ENCODE results near the gene CDCA7L. TPM values are rescaled to one million over a fixed set of nuclear protein-coding genes. Genes with fewer than 3 reads are reported as not detected.

CDCA7L gene
- total RNA-seq, 1 experiment from 2014 or later, result 107 TPM

DNA sequence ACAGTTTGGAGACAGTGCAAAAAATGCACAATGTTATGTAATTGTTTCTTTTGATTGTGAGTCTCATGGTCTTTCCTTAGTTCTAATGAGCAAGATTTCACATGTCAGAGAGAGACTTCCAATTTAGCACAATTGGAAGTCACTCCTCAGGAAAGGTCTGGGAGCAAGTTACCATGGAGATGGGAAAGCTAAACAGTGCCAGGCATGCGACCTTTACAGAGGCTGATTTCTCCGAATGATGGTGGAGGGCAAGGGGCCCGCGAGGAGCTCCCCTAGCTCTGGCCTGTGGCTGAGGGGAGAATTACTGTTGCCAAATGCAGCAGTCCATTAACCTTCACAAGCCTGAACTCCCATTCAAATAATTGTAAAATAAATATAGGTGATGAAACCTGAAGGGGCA is 59.3 kb downstream of the CDCA7L start:
- TF ChIP-seq, protein P1, sequence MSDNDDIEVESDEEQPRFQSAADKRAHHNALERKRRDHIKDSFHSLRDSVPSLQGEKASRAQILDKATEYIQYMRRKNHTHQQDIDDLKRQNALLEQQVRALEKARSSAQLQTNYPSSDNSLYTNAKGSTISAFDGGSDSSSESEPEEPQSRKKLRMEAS (IDR thresholded peaks at IDR 0.05), result no peak
- TF ChIP-seq, protein P2, sequence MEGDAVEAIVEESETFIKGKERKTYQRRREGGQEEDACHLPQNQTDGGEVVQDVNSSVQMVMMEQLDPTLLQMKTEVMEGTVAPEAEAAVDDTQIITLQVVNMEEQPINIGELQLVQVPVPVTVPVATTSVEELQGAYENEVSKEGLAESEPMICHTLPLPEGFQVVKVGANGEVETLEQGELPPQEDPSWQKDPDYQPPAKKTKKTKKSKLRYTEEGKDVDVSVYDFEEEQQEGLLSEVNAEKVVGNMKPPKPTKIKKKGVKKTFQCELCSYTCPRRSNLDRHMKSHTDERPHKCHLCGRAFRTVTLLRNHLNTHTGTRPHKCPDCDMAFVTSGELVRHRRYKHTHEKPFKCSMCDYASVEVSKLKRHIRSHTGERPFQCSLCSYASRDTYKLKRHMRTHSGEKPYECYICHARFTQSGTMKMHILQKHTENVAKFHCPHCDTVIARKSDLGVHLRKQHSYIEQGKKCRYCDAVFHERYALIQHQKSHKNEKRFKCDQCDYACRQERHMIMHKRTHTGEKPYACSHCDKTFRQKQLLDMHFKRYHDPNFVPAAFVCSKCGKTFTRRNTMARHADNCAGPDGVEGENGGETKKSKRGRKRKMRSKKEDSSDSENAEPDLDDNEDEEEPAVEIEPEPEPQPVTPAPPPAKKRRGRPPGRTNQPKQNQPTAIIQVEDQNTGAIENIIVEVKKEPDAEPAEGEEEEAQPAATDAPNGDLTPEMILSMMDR (IDR thresholded peaks at IDR 0.05 in 2 of 3, conservative IDR thresholded peaks at IDR 0.05 in 1 of 3; ENCODE audit: borderline replicate concordance in 1 of 3, insufficient read depth in 1 of 3, low read depth in 2 of 3, low read length in 2 of 3), result no peak
- TF ChIP-seq, protein P3, sequence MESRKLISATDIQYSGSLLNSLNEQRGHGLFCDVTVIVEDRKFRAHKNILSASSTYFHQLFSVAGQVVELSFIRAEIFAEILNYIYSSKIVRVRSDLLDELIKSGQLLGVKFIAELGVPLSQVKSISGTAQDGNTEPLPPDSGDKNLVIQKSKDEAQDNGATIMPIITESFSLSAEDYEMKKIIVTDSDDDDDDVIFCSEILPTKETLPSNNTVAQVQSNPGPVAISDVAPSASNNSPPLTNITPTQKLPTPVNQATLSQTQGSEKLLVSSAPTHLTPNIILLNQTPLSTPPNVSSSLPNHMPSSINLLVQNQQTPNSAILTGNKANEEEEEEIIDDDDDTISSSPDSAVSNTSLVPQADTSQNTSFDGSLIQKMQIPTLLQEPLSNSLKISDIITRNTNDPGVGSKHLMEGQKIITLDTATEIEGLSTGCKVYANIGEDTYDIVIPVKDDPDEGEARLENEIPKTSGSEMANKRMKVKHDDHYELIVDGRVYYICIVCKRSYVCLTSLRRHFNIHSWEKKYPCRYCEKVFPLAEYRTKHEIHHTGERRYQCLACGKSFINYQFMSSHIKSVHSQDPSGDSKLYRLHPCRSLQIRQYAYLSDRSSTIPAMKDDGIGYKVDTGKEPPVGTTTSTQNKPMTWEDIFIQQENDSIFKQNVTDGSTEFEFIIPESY (IDR thresholded peaks at IDR 0.05; ENCODE audit: extremely low read depth, insufficient replicate concordance, low read length), result no peak
- no peak for TF ChIP-seq ZNF274 (IDR thresholded peaks at IDR 0.05; ENCODE audit: low read depth, low read length)
- TF ChIP-seq, protein P4, sequence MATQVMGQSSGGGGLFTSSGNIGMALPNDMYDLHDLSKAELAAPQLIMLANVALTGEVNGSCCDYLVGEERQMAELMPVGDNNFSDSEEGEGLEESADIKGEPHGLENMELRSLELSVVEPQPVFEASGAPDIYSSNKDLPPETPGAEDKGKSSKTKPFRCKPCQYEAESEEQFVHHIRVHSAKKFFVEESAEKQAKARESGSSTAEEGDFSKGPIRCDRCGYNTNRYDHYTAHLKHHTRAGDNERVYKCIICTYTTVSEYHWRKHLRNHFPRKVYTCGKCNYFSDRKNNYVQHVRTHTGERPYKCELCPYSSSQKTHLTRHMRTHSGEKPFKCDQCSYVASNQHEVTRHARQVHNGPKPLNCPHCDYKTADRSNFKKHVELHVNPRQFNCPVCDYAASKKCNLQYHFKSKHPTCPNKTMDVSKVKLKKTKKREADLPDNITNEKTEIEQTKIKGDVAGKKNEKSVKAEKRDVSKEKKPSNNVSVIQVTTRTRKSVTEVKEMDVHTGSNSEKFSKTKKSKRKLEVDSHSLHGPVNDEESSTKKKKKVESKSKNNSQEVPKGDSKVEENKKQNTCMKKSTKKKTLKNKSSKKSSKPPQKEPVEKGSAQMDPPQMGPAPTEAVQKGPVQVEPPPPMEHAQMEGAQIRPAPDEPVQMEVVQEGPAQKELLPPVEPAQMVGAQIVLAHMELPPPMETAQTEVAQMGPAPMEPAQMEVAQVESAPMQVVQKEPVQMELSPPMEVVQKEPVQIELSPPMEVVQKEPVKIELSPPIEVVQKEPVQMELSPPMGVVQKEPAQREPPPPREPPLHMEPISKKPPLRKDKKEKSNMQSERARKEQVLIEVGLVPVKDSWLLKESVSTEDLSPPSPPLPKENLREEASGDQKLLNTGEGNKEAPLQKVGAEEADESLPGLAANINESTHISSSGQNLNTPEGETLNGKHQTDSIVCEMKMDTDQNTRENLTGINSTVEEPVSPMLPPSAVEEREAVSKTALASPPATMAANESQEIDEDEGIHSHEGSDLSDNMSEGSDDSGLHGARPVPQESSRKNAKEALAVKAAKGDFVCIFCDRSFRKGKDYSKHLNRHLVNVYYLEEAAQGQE (IDR thresholded peaks at IDR 0.05; ENCODE audit: low read depth), result no peak
- TF ChIP-seq CEBPB (IDR thresholded peaks at IDR 0.05; ENCODE audit: low read depth), result no peak
- TF ChIP-seq SRF (IDR thresholded peaks at IDR 0.05; ENCODE audit: low read depth), result no peak
- TF ChIP-seq JUND (IDR thresholded peaks at IDR 0.05), result no peak
- no peak for TF ChIP-seq SP1 (IDR thresholded peaks at IDR 0.05; ENCODE audit: low read depth)
- no peak for TF ChIP-seq TCF7L2 (IDR thresholded peaks at IDR 0.05; ENCODE audit: borderline replicate concordance, extremely low read depth, insufficient read depth, insufficient read length)
- TF ChIP-seq RAD21 (IDR thresholded peaks at IDR 0.05; ENCODE audit: low read depth), result no peak
- Histone ChIP-seq H3K4me2 (ENCODE audit: low read length) (no peak overlapping the region), H3K27ac (ENCODE audit: low read depth, low read length) (no peak overlapping the region), H3K9ac (ENCODE audit: low read length) (no peak overlapping the region), H3K36me3 (ENCODE audit: control insufficient read depth in 1 of 2, insufficient read depth in 2 of 2, low read length in 2 of 2) (no peaks in the 10 kb centered on the region), H3K27me3 (ENCODE audit: insufficient read depth, low read length) (no peaks in the 10 kb centered on the region), H3K9me2 (ENCODE audit: insufficient read depth) (no peaks in the 10 kb centered on the region), H4K20me1 (ENCODE audit: insufficient read depth) (no peaks in the 10 kb centered on the region), H3K4me1 (ENCODE audit: control insufficient read depth in 1 of 2, insufficient read depth in 2 of 2, low read length in 2 of 2) (no peaks in the 10 kb centered on the region), H2AFZ (ENCODE audit: low read depth, low read length, poor library complexity, severe bottlenecking) (no peak overlapping the region), H3K4me3 (replicated peaks in 1 of 2; ENCODE audit: low read depth in 1 of 2, low read length in 2 of 2) (no peak overlapping the region), H3K79me2 (ENCODE audit: insufficient read depth, low read length) (no peaks in the 10 kb centered on the region), H3K9me3 (ENCODE audit: control insufficient read depth in 1 of 2, insufficient read depth in 1 of 2, low read depth in 1 of 2, low read length in 2 of 2) (no peaks in the 10 kb centered on the region)
- DNase-seq (ENCODE audit: low read depth, low spot score) (no peak), ATAC-seq (no peak)
- RAD21 ChIA-PET (ENCODE audit: low non-redundant PET in 1 of 2, low total read pairs in 2 of 2, uncharacterized antibody in 2 of 2, unreplicated experiment in 2 of 2), result no interaction called here
- intact Hi-C loops (cut with micrococcal nuclease), result no loop called here
- CTCF ChIA-PET, result no interaction called here
- no TSS peak for BruUV-seq (replicated peaks)
- POLR2A ChIA-PET, result no interaction called here
